GM13976 (cell line): ENCODE measurements around the gene ZNF382.
A peak's percentile ranks its signal among the peaks of the same experiment; 100 is the strongest.
"Not testable (repeated sequence)": the region's sequence is repeated elsewhere in the genome, so short reads cannot be mapped to it uniquely, and the experiment has no call there.

Experiments used
- DNase-seq: peaks from one replicate; pipeline ENCODE4 v3.0.0; 2012; ENCODE audit warnings: low spot score
- in situ Hi-C: fragments of 300-500 bp; cut with MboI; formaldehyde crosslinking; loops from one replicate; pipeline ENCODE4 v1.12.0; 2022; ENCODE audit warnings: low sequenced_read_pairs, mixed read lengths, inconsistent platforms; ENCODE audit not compliant: unreplicated experiment
- TF ChIP-seq, protein P1 (sequence below): IDR thresholded peaks from 2 replicates; pipeline ENCODE4 v1.5.1; 2012; ENCODE audit warnings: borderline replicate concordance, mild to moderate bottlenecking; ENCODE audit not compliant: insufficient read depth; ENCODE audit errors: extremely low read depth, missing control alignments, control extremely low read depth

The ZNF382 gene

DNA sequence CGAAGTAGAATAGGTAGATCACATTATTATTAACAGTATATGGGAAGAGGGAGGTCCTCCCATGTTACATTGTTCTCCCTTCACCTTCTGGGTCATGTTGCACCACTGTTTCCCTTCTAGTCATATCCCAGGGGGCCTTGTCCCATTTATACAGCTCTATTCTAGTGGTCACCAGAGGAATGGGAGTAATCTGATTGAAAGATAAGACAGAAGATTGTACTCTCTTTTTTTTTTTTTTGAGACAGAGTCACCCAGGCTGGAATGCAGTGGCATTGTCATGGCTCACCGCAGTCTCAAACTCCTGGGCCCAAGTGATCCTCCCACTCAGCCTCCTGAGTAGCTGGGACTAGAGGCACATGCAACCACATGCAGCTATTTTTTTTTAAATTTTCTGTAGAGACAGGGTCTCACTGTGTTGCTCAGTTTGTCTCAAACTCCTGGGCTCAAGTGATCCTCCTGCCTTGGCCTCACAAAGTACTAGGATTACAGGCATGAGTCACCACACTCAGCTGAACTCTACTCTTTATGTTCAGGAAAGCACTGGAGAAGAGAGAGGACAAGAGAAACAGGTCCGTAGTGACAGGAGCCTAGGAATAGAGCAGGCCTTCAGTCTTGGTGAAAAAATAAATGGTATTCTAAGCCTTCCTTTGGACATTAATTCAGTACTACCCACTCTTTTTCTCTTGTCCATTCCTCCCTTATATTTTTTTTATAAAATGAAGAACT lies 27.7 kb upstream of the ZNF382 start:
- in situ Hi-C loops: no loop called here
- DNase-seq: no peak
- TF ChIP-seq, protein P1, sequence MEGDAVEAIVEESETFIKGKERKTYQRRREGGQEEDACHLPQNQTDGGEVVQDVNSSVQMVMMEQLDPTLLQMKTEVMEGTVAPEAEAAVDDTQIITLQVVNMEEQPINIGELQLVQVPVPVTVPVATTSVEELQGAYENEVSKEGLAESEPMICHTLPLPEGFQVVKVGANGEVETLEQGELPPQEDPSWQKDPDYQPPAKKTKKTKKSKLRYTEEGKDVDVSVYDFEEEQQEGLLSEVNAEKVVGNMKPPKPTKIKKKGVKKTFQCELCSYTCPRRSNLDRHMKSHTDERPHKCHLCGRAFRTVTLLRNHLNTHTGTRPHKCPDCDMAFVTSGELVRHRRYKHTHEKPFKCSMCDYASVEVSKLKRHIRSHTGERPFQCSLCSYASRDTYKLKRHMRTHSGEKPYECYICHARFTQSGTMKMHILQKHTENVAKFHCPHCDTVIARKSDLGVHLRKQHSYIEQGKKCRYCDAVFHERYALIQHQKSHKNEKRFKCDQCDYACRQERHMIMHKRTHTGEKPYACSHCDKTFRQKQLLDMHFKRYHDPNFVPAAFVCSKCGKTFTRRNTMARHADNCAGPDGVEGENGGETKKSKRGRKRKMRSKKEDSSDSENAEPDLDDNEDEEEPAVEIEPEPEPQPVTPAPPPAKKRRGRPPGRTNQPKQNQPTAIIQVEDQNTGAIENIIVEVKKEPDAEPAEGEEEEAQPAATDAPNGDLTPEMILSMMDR: no peak

DNA sequence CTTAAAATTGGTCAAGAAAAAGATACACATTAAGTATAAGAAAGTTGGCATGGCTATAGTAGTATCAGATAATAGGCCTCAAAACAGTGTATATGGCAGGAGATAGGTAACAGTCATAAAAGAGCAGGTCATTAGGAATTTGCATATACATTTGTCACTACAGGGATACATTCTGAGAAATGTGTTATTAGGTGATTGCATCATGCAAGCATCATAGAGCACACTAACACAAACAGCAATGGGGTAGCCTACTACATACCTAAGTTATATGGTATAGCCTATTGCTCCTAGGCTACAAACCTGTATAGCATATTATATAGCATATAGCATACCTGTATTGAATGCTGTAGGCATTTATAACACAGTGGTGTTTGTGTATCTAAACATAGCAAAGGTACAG lies 25.9 kb upstream of the ZNF382 start:
- DNase-seq: no peak
- in situ Hi-C loops: no loop called here
- TF ChIP-seq, protein P1: no peak

DNA sequence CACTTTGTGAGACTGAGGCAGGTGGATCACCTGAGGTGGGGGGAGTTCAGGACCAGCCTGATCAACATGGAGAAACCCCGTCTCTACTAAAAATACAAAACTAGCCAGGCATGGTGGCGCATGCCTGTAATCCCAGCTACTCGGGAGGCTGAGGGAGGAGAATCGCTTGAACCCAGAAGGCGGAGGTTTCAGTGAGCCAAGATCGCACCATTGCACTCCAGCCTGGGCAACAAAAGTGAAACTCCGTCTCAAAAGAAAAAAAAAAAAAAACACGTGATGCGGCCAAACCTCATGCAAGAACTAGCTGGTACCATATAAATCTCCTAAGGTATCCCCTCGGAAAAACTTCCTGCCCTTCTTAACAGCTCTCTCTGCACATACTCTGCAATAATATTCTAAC lies 2.4 kb upstream of the ZNF382 start:
- in situ Hi-C loops: not testable (repeated sequence)

DNA sequence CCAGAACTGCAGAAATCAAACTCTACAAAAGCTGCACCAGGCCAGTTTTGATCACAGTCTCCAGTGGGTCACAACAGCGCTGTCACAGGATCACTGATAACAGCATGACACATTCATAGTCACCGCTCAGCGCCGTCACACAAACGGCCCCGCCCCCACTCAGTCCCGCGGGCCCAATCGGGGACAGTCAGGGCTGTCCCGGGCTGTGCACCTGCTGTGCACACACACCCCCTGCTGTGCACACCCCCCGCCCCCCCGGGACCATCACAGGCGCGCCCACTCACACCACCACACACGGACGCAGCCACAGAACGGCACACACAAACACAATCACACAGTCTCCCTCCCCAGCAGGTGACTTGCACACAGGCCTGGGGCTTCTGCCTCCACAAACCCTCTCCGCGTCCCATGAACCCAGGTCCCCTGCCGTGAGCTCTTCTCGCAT lies 435 bp upstream of the ZNF382 start:
- peak; percentile 87 for DNase-seq
- TF ChIP-seq, protein P1: no peak
- in situ Hi-C loops: no loop called here

More for the DNA sequence above, 2.4 kb upstream of the ZNF382 start:
- DNase-seq: not testable (repeated sequence)

DNA sequence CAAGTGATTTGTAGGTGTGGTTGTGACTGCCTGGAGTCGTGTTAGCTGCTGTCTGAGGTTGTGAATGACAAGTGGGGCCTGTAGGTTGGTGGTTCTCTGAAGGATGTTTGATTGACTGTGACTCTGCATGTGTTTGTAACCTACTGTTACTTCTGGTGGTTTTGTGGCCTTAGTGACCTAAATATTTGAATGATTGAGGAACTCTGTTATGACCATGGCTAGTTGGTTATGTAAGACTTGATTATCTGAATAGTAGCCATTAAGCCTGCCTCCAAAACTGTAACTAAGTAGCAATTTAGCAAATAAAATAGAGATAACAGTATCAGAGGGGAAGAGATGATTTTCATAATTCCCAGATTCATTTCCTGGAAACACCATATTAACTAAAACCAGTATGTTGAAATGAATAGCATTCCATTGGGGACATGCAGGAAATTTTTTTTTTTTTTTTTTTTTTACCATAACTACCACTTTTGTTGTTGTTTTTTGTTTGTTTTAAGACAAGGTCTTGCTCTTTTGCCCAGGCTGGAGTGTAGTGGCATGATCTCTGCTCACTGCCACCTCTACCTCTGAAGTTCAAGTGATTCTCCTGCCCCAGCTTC lies 865 bp downstream of the ZNF382 start:
- in situ Hi-C loops: no loop called here
- no peak for DNase-seq
- TF ChIP-seq, protein P1: no peak

DNA sequence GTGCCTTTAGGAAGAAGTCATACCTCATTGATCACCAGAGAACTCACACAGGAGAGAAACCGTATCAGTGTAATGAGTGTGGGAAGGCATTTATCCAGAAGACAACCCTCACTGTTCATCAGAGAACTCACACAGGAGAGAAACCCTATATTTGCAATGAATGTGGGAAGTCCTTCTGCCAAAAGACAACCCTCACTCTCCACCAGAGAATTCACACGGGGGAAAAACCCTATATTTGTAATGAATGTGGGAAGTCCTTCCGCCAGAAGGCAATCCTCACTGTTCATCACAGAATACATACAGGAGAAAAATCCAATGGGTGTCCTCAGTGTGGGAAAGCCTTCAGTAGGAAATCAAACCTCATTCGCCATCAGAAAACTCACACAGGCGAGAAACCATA lies 21.9 kb downstream of the ZNF382 start:
- TF ChIP-seq, protein P1: no peak
- in situ Hi-C loops: no loop called here
- no peak for DNase-seq

DNA sequence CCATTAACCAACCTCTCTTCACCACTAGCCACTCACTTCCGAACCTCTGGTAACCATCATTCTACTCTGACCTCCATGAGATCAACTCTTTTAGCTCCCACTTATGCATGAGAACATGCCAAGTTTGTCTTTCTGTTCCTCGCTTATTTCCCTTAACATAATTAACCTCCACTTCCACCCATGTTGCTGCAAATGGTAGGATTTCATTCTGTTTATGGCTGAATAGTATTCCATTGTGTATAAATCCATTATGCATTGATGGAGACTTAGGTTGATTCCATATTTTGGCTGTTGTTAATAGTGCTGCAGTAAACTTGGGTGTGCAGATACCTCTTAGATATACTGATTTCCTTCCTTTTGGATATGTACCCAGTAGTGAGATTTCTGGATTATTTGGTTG lies 30.2 kb downstream of the ZNF382 start:
- DNase-seq: no peak
- TF ChIP-seq, protein P1: no peak
- in situ Hi-C loops: no loop called here
